ENCODE data around the gene GPC5.

The GPC5 gene

GRCh38 chr13:92574499-92574898 is 1176.1 kb downstream of the GPC5 start:
- DNase-seq (ENCODE audit: low spot score), result no peak

GRCh38 chr13:92575777-92576176 is 1177.4 kb downstream of the GPC5 start:
- DNase-seq (ENCODE audit: low spot score), result no peak
- no peak for TF ChIP-seq CTCF (IDR thresholded peaks at IDR 0.05; ENCODE audit: extremely low read depth, missing control alignments)

More at GRCh38 chr13:92574499-92574898, 1176.1 kb downstream of the GPC5 start:
- no peak for TF ChIP-seq CTCF (IDR thresholded peaks at IDR 0.05; ENCODE audit: extremely low read depth, missing control alignments)

- TF ChIP-seq CTCF (IDR thresholded peaks at IDR 0.05; ENCODE audit: extremely low read depth, missing control alignments), result no peak
- DNase-seq (ENCODE audit: low spot score), result no peak
Measured at GRCh38 chr13:92578358-92578757, 1179.9 kb downstream of the GPC5 start.

GRCh38 chr13:92589955-92590354 is 1191.5 kb downstream of the GPC5 start:
- no peak for DNase-seq (ENCODE audit: low spot score)
- no peak for TF ChIP-seq CTCF (IDR thresholded peaks at IDR 0.05; ENCODE audit: extremely low read depth, missing control alignments)

GRCh38 chr13:92590503-92590908 is 1192.1 kb downstream of the GPC5 start:
- no peak for TF ChIP-seq CTCF (IDR thresholded peaks at IDR 0.05; ENCODE audit: extremely low read depth, missing control alignments)

GRCh38 chr13:92591117-92591516 is 1192.7 kb downstream of the GPC5 start:
- DNase-seq (ENCODE audit: low spot score), result no peak
- TF ChIP-seq CTCF (IDR thresholded peaks at IDR 0.05; ENCODE audit: extremely low read depth, missing control alignments), result no peak

More at GRCh38 chr13:92590503-92590908, 1192.1 kb downstream of the GPC5 start:
- no peak for DNase-seq (ENCODE audit: low spot score)

GRCh38 chr13:92592757-92593156 is 1194.3 kb downstream of the GPC5 start:
- TF ChIP-seq CTCF (IDR thresholded peaks at IDR 0.05; ENCODE audit: extremely low read depth, missing control alignments), result no peak
- no peak for DNase-seq (ENCODE audit: low spot score)

Measured in GM20000 (cell line).